D721Med (cell line): ENCODE results near the gene PEAK1.

Experiments
- DNase-seq: peaks from one replicate; pipeline ENCODE4 v3.0.0; 2011; ENCODE audit warnings: low spot score; ENCODE audit not compliant: insufficient read length
- FAIRE-seq: peaks from 2 replicates; lab custom pipeline; 2011; peaks lifted over from hg19 to GRCh38; lab: Jason Lieb, UNC
- CTCF ChIP-seq: IDR thresholded peaks from 2 replicates; pipeline ENCODE4 v1.5.1; 2012; ENCODE audit warnings: mild to moderate bottlenecking, control low read depth; ENCODE audit not compliant: insufficient read depth; ENCODE audit errors: missing control alignments

The PEAK1 gene

GRCh38 chr15:77391372-77391951 is 28.4 kb downstream of the PEAK1 start:
- TF ChIP-seq CTCF, result no peak
- DNase-seq, result no peak
- FAIRE-seq, result no peak

- no peak for FAIRE-seq
- TF ChIP-seq CTCF, result no peak
- no peak for DNase-seq
These were observed 32.4 kb downstream of the PEAK1 start for GRCh38 chr15:77387365-77388105.

GRCh38 chr15:77386626-77387025 is 33.3 kb downstream of the PEAK1 start:
- DNase-seq (no peak), FAIRE-seq (no peak)
- no peak for TF ChIP-seq CTCF

- no peak for TF ChIP-seq CTCF
- no peak for DNase-seq
- FAIRE-seq, result no peak
These were observed 35.1 kb downstream of the PEAK1 start for GRCh38 chr15:77384589-77385359.

GRCh38 chr15:77384086-77384485 is 35.8 kb downstream of the PEAK1 start:
- DNase-seq (no peak), FAIRE-seq (no peak)
- TF ChIP-seq CTCF, result no peak

- TF ChIP-seq CTCF, result no peak
- DNase-seq (no peak), FAIRE-seq (no peak)
These were observed 39.9 kb downstream of the PEAK1 start for GRCh38 chr15:77380033-77380432.

GRCh38 chr15:77376770-77377169 is 43.1 kb downstream of the PEAK1 start:
- DNase-seq, result no peak
- no peak for FAIRE-seq
- no peak for TF ChIP-seq CTCF
